ENCODE results near the gene TNIP1. TPM values are rescaled to one million over a fixed set of nuclear protein-coding genes. Genes with fewer than 3 reads are reported as not detected.
A peak's percentile ranks its signal among the peaks of the same experiment; 100 is the strongest.

TNIP1 gene
- total RNA-seq, 1 donor from 2014 or later: 63.6 TPM

DNA sequence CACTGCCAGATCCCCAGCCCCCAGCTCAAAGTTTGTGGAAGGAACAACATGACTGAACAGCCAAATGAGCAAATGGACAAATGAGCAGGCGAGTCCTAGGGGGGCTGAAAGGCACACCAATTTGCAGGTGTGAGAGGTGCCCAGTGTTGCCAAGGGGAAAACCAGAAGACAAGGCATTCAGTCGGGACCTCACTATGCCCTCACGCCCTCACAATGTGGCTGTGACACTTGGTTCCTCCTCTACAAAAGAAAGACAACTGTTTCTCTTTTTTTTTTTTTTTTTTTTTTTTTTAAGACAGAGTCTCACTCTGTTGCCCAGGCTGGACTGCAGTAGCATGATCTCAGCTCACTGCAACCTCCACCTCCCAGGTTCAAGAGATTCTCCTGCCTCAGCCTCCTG is 28.0 kb downstream of the TNIP1 start:
- no peaks in the 10 kb centered on the region for H3K4me1 Mint-ChIP-seq (ENCODE audit: unreplicated experiment)
- H3K9me3 Mint-ChIP-seq: no peaks in the 10 kb centered on the region
- peaks cover 21% of the 10 kb centered on the region for H3K36me3 Mint-ChIP-seq
- no peaks in the 10 kb centered on the region for H3K27me3 Mint-ChIP-seq
- H3K27ac Mint-ChIP-seq: no peak overlapping the region
- TF ChIP-seq, protein P1, sequence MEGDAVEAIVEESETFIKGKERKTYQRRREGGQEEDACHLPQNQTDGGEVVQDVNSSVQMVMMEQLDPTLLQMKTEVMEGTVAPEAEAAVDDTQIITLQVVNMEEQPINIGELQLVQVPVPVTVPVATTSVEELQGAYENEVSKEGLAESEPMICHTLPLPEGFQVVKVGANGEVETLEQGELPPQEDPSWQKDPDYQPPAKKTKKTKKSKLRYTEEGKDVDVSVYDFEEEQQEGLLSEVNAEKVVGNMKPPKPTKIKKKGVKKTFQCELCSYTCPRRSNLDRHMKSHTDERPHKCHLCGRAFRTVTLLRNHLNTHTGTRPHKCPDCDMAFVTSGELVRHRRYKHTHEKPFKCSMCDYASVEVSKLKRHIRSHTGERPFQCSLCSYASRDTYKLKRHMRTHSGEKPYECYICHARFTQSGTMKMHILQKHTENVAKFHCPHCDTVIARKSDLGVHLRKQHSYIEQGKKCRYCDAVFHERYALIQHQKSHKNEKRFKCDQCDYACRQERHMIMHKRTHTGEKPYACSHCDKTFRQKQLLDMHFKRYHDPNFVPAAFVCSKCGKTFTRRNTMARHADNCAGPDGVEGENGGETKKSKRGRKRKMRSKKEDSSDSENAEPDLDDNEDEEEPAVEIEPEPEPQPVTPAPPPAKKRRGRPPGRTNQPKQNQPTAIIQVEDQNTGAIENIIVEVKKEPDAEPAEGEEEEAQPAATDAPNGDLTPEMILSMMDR (conservative IDR thresholded peaks at IDR 0.05): no peak
- no peak overlapping the region for H3K4me3 Mint-ChIP-seq
- DNase-seq (ENCODE audit: extremely low spot score, unreplicated experiment): no peak

DNA sequence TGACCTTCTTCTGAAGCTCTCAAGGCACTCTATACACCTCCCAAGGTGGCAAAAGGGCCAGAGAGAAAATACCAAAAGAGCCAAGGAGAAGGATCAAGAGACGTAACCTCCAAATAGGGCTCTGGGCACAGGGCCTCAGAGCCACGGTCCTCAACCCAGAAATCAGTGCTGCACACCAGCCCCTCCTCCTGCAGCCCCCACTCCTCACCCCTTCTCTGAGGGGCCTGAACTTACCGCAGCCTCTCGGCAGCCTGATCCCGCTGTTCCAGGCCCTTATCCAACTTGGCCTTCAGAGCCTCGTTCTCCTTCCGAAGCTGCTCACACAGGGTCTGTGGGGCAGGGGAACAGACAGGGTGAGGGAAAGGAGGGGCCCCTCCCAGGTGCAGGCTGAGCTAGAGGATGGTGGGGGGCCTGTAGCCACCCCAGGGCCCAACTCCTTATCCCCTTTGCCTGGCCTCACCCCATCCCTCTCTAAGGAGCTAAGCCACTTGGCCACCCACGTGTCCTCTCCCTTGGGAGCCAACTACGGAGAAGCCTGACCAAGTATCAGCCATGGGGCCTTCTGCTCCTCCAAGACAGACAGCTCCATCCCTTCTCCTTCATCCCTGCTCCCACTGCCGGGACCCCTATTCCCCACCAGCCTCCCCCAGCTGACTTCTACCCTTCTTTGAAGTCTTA is 28.8 kb downstream of the TNIP1 start:
- H3K9me3 Mint-ChIP-seq: no peaks in the 10 kb centered on the region
- H3K27me3 Mint-ChIP-seq: no peaks in the 10 kb centered on the region
- H3K27ac Mint-ChIP-seq: no peak overlapping the region
- no peak for DNase-seq (ENCODE audit: extremely low spot score, unreplicated experiment)
- H3K4me1 Mint-ChIP-seq (ENCODE audit: unreplicated experiment): no peaks in the 10 kb centered on the region
- TF ChIP-seq, protein P1 (conservative IDR thresholded peaks at IDR 0.05): no peak
- H3K36me3 Mint-ChIP-seq: peaks cover 23% of the 10 kb centered on the region
- H3K4me3 Mint-ChIP-seq: no peak overlapping the region

DNA sequence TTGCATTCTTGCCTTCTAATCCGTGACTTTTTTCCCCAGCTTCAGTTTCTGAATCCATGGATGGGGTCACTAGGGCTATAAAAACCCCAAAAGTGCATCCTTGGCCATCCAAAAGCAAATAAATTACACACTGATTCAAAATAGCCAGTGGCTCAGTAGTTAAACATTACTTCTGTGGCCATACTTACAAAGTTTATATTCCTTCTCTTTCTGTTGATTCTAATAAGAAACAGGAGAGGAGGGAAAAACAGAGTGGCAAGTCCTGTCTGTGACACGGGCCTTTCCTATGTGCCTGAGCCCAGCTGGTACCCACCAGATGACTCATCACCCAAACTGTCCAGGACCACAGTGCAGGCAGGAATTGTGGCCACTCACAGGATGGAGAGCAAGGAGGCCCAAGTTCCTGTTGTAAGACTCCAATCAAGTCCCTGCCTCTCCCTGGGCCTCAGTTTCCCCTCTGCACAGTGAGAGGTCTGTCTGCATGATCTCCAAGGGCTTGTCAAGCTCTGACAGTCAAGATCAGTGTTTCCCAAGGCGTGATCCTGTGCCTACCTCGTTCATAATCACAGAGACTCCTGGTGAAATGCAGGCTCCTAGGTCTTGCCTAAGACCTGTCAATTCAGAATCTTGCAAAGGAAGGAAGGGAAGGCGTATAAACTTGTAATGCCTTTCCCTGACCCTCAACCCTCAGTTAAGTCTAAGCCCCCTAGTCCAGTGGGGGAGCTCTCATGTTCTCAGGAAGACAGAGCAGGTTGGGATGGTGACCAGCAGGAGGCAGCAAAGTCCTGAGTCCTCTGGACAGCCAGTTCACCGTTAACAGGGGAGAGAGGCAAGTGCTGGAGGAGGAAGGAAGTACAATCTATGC is 29.5 kb downstream of the TNIP1 start:
- peak; percentile 79 for DNase-seq (ENCODE audit: extremely low spot score, unreplicated experiment)
- H3K36me3 Mint-ChIP-seq: peaks cover 22% of the 10 kb centered on the region
- no peaks in the 10 kb centered on the region for H3K27me3 Mint-ChIP-seq
- H3K4me3 Mint-ChIP-seq: no peak overlapping the region
- H3K9me3 Mint-ChIP-seq: no peaks in the 10 kb centered on the region
- TF ChIP-seq, protein P1 (conservative IDR thresholded peaks at IDR 0.05): peak; percentile 88
- no peaks in the 10 kb centered on the region for H3K4me1 Mint-ChIP-seq (ENCODE audit: unreplicated experiment)
- no peak overlapping the region for H3K27ac Mint-ChIP-seq

DNA sequence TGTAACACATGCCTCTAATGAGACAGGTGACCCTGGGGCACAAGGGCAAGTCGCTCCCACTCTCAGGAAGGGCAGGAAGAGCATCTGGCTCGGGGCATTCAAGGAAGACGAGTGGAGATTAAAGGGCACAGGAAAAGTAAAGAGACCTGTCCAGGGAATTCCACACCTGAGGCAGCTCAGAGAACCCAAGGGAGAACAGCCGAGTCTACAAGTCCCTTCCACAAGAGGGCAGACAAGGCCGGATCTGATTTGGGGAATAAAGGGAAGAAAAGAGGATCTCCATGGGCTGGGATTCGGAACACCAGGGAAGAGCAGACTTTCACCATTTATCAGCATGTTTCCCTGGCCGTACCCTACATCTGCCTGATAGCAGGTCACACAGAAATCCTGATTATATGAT is 32.3 kb downstream of the TNIP1 start:
- Mint-ChIP-seq H3K36me3 (peaks cover 30% of the 10 kb centered on the region), H3K27ac (no peak overlapping the region), H3K9me3 (no peaks in the 10 kb centered on the region), H3K27me3 (no peaks in the 10 kb centered on the region), H3K4me3 (no peak overlapping the region), H3K4me1 (ENCODE audit: unreplicated experiment) (no peaks in the 10 kb centered on the region)
- TF ChIP-seq, protein P1 (conservative IDR thresholded peaks at IDR 0.05): peak; percentile 40
- no peak for DNase-seq (ENCODE audit: extremely low spot score, unreplicated experiment)

DNA sequence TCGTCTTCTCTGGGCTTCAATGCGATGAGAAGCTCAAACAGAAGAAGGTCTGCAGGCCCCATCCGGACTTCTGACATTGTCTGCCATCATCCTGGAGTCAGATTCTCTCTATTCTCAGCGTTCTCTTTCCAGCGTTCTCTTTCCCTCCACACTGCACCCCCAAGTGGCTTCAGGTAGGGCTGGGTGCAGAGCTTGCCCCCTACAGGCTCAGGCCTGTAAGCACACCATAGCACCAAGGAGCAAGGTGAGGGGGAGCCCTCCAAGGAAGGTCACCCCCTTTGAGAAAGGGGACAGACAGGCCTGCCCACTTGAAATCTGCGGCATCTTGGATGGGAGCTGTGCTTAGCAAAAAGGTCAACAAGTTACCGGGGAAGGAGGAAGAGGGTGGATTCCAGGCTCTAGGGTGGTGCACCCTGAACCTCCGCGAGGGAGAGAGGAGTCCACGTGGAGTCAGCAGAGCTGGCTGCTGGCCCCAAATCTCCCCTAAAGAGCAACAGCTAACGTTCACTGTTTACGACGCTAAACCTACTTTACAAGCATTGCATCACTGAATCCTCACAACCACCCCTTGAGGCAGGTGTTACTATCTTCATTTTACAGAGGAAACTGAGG is 32.9 kb downstream of the TNIP1 start:
- peaks cover 30% of the 10 kb centered on the region for H3K36me3 Mint-ChIP-seq
- no peaks in the 10 kb centered on the region for H3K9me3 Mint-ChIP-seq
- TF ChIP-seq, protein P1 (conservative IDR thresholded peaks at IDR 0.05): peak; percentile 72
- no peak overlapping the region for H3K4me3 Mint-ChIP-seq
- H3K27ac Mint-ChIP-seq: no peak overlapping the region
- DNase-seq (ENCODE audit: extremely low spot score, unreplicated experiment): no peak
- no peaks in the 10 kb centered on the region for H3K4me1 Mint-ChIP-seq (ENCODE audit: unreplicated experiment)
- H3K27me3 Mint-ChIP-seq: no peaks in the 10 kb centered on the region

Data from type B pancreatic cell (in vitro differentiated cells).